RWPE2 (cell line): Measurements from ENCODE around the gene DCDC2.
"Not testable (repeated sequence)": the region's sequence is repeated elsewhere in the genome, so short reads cannot be mapped to it uniquely, and the experiment has no call there.

Experiments
- ATAC-seq: fragments of 200-7000 bp; cut with Tn5 transposase; 3 replicates; pipeline ENCODE4 v1.9.1; 2021; ENCODE audit warnings: low read depth
- DNase-seq: peaks from one replicate; pipeline ENCODE4 v3.0.0-alpha.2; 2020; ENCODE audit warnings: low spot score
- H3K27ac ChIP-seq: fragments of 450-650 bp; 2 replicates; pipeline ENCODE4 v1.5.1; 2017; ENCODE audit warnings: mild to moderate bottlenecking; ENCODE audit not compliant: poor library complexity, severe bottlenecking
- H3K27me3 ChIP-seq: fragments of 250-450 bp; sonication (Bioruptor Pico); 2 replicates; pipeline ENCODE4 v1.5.1; 2021; ENCODE audit warnings: mild to moderate bottlenecking, moderate library complexity; ENCODE audit not compliant: insufficient read depth, poor library complexity, severe bottlenecking
- H3K36me3 ChIP-seq: fragments of 250-450 bp; sonication (Bioruptor Pico); 2 replicates; pipeline ENCODE4 v1.5.1; 2020; ENCODE audit warnings: low read depth, mild to moderate bottlenecking, moderate library complexity
- H3K4me1 ChIP-seq: fragments of 250-450 bp; sonication (Bioruptor Pico); 2 replicates; pipeline ENCODE4 v1.5.1; 2021; ENCODE audit warnings: mild to moderate bottlenecking, moderate library complexity; ENCODE audit not compliant: insufficient read depth, poor library complexity, severe bottlenecking
- H3K4me3 ChIP-seq: fragments of 250-450 bp; sonication (Bioruptor Pico); 2 replicates; pipeline ENCODE4 v1.5.1; 2021; ENCODE audit warnings: mild to moderate bottlenecking, moderate library complexity; ENCODE audit not compliant: severe bottlenecking
- H3K9me3 ChIP-seq: fragments of 250-450 bp; sonication (Bioruptor Pico); 2 replicates; pipeline ENCODE4 v1.5.1; 2021; ENCODE audit warnings: mild to moderate bottlenecking, moderate library complexity; ENCODE audit not compliant: severe bottlenecking
- TF ChIP-seq, protein P1 (sequence below): fragments of 450-650 bp; IDR thresholded peaks from one replicate; pipeline ENCODE4 v1.5.1; 2017; ENCODE audit warnings: mild to moderate bottlenecking, moderate library complexity; ENCODE audit not compliant: poor library complexity, severe bottlenecking

Gene DCDC2

DNA sequence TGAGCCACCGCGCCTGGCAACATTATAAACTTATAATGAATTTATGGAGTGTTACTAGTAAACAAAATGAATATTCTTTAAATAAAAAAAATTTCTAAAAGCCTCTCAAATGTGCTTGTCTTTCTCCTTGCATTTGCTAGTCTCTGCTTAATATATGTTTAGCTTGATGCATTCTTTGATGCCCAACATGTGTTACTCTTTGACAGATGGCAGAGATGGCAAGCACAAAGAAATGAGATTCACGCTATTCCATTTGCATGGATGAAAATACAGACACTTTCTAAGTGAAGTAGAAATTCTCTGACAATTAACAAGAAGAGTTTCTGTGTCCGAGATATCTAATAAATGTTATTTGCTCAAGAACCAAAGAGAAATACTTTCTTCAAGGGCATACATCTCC is 30.1 kb downstream of the DCDC2 start:
- Histone ChIP-seq H3K4me3 (no peak overlapping the region), H3K4me1 (peaks cover 9% of the 10 kb centered on the region), H3K27me3 (no peaks in the 10 kb centered on the region), H3K36me3 (no peaks in the 10 kb centered on the region), H3K27ac (no peak overlapping the region), H3K9me3 (no peaks in the 10 kb centered on the region)
- ATAC-seq (no peak), DNase-seq (no peak)
- TF ChIP-seq, protein P1, sequence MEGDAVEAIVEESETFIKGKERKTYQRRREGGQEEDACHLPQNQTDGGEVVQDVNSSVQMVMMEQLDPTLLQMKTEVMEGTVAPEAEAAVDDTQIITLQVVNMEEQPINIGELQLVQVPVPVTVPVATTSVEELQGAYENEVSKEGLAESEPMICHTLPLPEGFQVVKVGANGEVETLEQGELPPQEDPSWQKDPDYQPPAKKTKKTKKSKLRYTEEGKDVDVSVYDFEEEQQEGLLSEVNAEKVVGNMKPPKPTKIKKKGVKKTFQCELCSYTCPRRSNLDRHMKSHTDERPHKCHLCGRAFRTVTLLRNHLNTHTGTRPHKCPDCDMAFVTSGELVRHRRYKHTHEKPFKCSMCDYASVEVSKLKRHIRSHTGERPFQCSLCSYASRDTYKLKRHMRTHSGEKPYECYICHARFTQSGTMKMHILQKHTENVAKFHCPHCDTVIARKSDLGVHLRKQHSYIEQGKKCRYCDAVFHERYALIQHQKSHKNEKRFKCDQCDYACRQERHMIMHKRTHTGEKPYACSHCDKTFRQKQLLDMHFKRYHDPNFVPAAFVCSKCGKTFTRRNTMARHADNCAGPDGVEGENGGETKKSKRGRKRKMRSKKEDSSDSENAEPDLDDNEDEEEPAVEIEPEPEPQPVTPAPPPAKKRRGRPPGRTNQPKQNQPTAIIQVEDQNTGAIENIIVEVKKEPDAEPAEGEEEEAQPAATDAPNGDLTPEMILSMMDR = no peak

DNA sequence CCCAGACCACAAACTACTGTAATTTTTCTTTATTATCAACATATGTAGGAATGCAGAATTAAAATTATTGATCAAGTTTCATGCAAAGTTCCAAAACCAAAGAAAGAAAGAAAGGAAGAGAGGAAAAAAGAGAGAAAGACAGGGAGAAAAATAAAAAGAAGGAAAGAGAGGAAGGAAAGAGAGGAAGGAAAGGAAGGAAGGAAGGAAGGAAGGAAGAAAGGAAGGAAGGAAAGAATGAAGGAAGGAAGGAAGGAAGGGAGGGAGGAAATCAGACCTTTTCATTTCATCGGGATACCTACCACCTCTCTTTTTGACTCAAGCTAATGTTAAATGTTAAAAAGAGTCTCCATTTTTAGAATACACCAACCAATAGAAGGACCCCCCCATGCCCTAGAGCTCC is 31.9 kb downstream of the DCDC2 start:
- TF ChIP-seq, protein P1 = no peak
- no peaks in the 10 kb centered on the region for H3K9me3 ChIP-seq
- H3K27ac ChIP-seq = no peak overlapping the region
- no peak for ATAC-seq
- no peaks in the 10 kb centered on the region for H3K36me3 ChIP-seq
- no peak for DNase-seq
- H3K4me3 ChIP-seq = no peak overlapping the region
- H3K27me3 ChIP-seq = no peaks in the 10 kb centered on the region
- no peaks in the 10 kb centered on the region for H3K4me1 ChIP-seq

DNA sequence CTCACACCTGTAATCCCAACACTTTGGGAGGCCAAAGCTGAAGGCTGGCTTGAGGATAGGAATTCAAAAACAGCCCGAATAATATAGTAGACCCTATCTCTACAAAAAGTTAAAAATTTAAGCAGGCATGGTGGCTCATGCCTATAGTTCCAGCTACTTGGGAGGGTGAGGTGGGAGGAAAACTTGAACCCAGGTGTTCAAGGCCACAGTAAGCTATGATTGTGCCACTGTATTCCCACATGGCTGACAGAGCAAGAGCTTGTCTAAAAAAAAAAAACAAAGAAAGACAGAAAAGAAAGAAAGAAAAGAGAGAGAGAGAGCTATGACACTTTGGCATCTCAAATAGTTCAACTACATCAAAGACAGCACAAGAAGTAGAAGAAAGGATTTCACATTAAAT is 33.2 kb downstream of the DCDC2 start:
- H3K4me1 ChIP-seq = no peaks in the 10 kb centered on the region
- no peak for ATAC-seq
- no peaks in the 10 kb centered on the region for H3K9me3 ChIP-seq
- no peak overlapping the region for H3K27ac ChIP-seq
- no peak for DNase-seq
- no peaks in the 10 kb centered on the region for H3K27me3 ChIP-seq
- H3K36me3 ChIP-seq = no peaks in the 10 kb centered on the region
- TF ChIP-seq, protein P1 = no peak
- no peak overlapping the region for H3K4me3 ChIP-seq

DNA sequence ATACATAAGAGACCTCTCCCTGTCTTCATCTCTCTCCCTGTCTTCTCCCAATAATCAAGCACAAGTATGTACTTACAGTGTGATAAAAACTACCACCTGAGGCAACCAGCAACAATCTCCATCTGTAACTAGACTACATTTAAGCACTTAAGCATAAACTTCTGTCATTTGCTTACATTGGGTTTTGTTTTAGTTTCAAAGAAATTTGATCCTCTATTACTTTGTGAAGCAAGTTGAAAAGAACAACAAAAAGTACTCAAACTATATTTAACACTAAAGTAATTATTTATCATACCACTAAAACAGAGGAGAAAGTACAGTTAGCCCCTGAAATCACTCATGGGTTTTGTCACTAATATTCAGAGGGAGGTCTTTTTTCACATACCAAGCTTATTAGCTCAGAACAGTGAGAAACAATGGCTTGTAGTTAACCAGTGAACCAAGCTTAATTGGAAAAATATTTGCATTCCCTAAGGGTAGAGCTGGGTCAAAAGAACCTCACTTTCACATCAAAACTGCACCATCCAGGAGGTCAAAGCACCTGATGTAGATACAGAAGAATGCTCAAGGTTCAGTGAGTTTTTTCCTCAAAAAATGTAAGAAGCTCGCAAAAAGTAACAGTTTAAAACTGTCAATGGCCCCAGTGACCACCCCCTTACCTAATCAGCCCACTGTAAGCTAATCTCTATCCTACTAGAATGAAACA is 34.1 kb downstream of the DCDC2 start:
- ATAC-seq (no peak), DNase-seq (no peak)
- no peaks in the 10 kb centered on the region for H3K27me3 ChIP-seq
- no peaks in the 10 kb centered on the region for H3K4me1 ChIP-seq
- H3K9me3 ChIP-seq = no peaks in the 10 kb centered on the region
- H3K4me3 ChIP-seq = no peak overlapping the region
- no peak overlapping the region for H3K27ac ChIP-seq
- TF ChIP-seq, protein P1 = no peak
- H3K36me3 ChIP-seq = no peaks in the 10 kb centered on the region

GRCh38 chr6:24322924-24323323 is 34.9 kb downstream of the DCDC2 start:
- H3K27me3 ChIP-seq = no peaks in the 10 kb centered on the region
- no peaks in the 10 kb centered on the region for H3K4me1 ChIP-seq
- no peaks in the 10 kb centered on the region for H3K9me3 ChIP-seq
- no peak overlapping the region for H3K27ac ChIP-seq
- TF ChIP-seq, protein P1 = no peak
- DNase-seq (no peak), ATAC-seq (no peak)
- H3K4me3 ChIP-seq = no peak overlapping the region
- H3K36me3 ChIP-seq = no peaks in the 10 kb centered on the region

- H3K36me3 ChIP-seq, ATAC-seq, H3K9me3 ChIP-seq, H3K4me3 ChIP-seq, DNase-seq, H3K4me1 ChIP-seq, H3K27ac ChIP-seq, H3K27me3 ChIP-seq: not testable (repeated sequence)
Observed at GRCh38 chr6:24322446-24322845, 35.4 kb downstream of the DCDC2 start.
